Germinal center (tissue), 1 donor: ENCODE data around the gene EN1.

Source experiments
- DNase-seq: peaks from one replicate; pipeline ENCODE4 v3.0.0; 2012; ENCODE audit warnings: mixed read lengths, low spot score

Gene EN1

GRCh38 chr2:118855451-118856279, 8.2 kb upstream of the EN1 start:
- peak; percentile 88 for DNase-seq

- no peak for DNase-seq
These were observed 7.3 kb upstream of the EN1 start for GRCh38 chr2:118854507-118855345.

- no peak for DNase-seq
These were observed 6.3 kb upstream of the EN1 start for GRCh38 chr2:118853651-118854291.

GRCh38 chr2:118853129-118853640, 5.7 kb upstream of the EN1 start:
- DNase-seq, result no peak

GRCh38 chr2:118852605-118853128, 5.2 kb upstream of the EN1 start:
- DNase-seq, result no peak

GRCh38 chr2:118851650-118852049, 4.2 kb upstream of the EN1 start:
- DNase-seq, result no peak

GRCh38 chr2:118850901-118851415, 3.5 kb upstream of the EN1 start:
- DNase-seq, result no peak

- no peak for DNase-seq
These were observed 2.9 kb upstream of the EN1 start for GRCh38 chr2:118850168-118850900.

GRCh38 chr2:118849226-118850167, 2.0 kb upstream of the EN1 start:
- DNase-seq, result no peak

- DNase-seq, result no peak
These were observed 1.2 kb upstream of the EN1 start for GRCh38 chr2:118848381-118849225.

- no peak for DNase-seq
These were observed 319 bp upstream of the EN1 start for GRCh38 chr2:118847762-118848172.

- DNase-seq, result no peak
These were observed 951 bp downstream of the EN1 start for GRCh38 chr2:118846442-118846952.

- DNase-seq, result no peak
These were observed 1.7 kb downstream of the EN1 start for GRCh38 chr2:118845522-118846441.

GRCh38 chr2:118845005-118845521, 2.4 kb downstream of the EN1 start:
- no peak for DNase-seq

GRCh38 chr2:118844261-118845004, 3.0 kb downstream of the EN1 start:
- no peak for DNase-seq

GRCh38 chr2:118843483-118844132, 3.8 kb downstream of the EN1 start:
- DNase-seq, result no peak
